Activated CD8-positive, alpha-beta memory T cell treated with anti-CD3 and anti-CD28 coated beads, Interleukin-2, amount 50 U/mL, for 24 hours (primary cell): ENCODE measurements around the gene ATP6V1G1.
"Not testable (repeated sequence)": the region's sequence is repeated elsewhere in the genome, so short reads cannot be mapped to it uniquely, and the experiment has no call there.

Experiments
- DNase-seq: peaks from one replicate; pipeline ENCODE4 v3.0.0-alpha.2; 2020; ENCODE audit errors: extremely low read depth

ATP6V1G1 gene

DNA sequence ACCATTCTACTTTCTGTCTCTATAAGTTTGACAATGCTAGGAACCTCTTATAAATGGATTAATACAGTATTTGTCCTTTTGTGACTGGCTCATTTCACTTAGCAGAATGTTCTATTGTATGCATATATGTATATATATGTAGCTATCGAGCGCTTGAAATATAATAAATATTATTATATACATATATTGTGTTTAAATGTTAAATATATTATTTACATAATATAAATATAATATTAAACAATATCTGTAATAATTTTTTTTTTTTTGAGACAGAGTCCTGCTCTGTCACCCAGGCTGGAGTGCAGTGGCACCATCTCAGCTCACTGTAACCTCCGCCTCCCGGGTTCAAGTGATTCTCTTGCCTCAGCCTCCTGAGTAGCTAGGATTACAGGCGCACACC is 9.4 kb upstream of the ATP6V1G1 start:
- not testable (repeated sequence) for DNase-seq

DNA sequence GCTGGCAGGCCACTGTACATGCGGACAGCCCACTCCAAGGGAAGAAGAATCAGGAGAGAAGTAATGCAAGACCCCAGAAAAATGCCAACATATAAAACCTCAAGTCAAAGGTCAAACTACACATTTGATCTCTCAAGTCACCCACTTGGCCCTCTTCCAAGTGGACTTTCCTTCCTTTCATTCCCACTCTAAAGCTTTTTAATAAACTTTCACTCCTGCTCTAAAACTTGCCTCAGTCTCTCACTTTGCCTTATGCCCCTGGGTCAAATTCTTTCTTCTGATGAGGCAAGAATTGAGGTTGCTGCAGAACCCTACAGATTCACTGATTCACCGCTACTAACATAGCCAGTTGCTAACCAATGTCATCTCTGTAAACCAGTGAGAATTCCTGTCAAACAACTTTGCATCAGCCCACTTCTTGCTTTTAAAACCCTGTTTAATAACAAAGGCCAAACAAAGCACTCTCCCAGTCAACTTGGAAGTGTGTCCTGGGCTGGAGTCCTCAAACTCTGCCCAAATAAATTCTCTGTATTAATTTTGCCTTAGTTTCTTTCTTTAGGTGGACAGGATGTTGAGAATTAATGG is 6.9 kb upstream of the ATP6V1G1 start:
- DNase-seq: no peak

DNA sequence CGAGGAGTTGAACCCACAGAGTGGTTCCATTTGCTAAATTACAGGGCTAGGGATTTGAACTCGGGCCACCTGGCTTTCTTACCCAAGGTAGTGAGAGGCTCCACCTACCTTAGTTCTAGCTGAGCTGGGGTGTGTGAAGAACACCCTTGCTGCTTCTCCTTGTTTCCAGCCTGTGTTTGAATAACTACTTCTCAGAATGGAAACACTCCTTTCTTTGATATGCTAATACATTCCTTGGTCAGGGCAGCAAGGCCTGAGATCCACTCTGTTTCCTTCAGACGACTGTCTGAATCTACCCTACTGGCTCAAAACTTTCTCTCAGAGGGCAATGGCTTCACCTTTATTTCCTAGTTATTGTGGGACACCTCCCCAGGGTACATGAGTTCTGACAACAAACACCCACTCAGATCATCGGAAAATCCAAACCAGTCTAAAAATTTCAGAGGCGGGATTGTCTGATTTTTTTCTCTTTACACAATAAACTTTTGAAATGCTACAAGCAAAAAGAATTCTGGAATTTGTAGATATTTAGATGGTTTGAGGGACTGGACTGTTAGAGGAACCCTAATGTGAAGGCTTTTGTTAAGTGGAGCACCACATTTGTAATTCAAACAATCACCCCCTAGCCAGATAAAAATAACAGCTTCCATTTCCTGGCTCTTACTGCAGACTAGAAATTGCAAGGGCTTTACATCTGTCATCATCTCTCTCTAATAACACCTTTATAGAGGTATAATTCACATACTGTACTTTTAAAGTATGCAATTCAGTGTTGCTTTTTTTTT is 4.0 kb upstream of the ATP6V1G1 start:
- DNase-seq: no peak

DNA sequence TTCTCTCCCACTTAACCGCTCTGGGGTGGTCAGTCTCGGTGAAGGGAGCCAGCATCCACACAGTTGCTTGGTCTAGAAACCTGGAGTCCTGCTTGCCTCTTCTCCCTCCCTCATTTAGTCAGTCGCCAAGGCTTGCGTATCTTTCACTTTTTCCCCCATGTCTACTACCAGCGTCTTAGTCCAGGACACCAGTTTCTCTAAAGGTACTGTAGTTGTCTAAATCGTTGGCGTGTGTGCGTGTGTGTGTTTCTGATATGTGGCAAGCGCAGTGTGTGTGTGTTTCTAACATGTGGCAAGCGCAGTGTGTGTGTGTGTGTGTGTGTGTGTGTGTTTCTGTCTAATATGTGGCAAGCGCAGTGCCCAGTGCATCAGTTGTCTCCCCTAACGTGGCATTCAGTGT is 641 bp downstream of the ATP6V1G1 start:
- DNase-seq: no peak

DNA sequence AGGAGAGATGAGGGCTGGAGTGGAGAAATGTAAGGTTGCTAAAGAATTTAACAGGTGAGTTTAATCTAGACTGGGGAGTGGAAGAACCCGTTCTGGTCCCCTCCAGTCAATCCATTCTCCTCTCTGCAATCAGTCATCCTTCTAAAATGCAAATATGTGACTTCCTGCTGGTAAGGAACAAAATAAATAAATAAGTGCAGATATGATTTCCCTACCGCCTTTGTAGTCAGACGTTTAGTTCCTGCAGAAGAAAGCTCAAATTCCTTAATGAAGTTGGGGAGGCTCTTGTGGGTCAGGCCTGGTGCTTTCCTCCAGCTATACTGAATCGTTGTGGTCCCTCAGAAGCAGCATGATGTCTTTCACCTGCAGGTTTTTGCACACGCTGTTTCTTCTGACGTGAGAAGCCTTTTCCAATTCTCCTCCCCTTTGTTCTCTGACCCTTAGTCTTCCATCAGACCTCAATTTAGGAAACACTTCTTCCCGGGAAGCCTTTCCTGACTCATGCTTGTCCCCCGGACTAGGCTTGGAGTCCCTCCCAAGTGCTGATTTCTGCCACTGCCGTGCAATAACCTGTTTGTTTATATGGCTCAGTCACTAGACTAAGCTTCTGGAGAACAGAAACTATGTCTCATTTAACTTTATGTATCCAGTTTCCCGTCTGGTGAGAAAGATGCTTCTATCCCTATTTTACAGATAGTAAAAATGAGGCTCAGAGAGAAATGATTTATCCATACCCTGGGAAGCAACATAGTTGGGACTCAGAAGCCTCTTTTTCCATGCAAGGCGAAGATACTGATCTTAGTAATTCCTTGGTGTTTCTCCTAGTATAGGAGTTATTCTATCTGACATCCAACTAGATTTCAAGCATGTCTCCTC is 1.3 kb downstream of the ATP6V1G1 start:
- no peak for DNase-seq

DNA sequence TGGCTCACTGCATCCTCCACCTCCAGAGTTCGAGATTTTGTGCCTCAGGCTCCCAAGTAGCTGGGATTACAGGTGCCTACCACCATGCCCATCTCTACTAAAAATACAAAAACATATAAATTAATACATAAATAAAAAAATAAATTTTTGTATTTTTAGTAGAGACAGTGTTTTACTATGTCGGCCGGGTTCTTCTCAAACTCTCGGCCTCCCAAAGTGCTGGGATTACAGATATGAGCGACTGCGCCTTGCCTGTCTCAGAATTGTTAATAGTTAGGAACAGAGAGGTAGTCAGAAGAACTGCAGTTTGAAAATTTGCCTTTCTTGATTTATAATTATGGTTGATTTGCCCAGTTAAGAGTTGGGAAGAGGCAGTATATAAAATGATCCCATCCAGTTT is 2.8 kb downstream of the ATP6V1G1 start:
- DNase-seq: no peak

DNA sequence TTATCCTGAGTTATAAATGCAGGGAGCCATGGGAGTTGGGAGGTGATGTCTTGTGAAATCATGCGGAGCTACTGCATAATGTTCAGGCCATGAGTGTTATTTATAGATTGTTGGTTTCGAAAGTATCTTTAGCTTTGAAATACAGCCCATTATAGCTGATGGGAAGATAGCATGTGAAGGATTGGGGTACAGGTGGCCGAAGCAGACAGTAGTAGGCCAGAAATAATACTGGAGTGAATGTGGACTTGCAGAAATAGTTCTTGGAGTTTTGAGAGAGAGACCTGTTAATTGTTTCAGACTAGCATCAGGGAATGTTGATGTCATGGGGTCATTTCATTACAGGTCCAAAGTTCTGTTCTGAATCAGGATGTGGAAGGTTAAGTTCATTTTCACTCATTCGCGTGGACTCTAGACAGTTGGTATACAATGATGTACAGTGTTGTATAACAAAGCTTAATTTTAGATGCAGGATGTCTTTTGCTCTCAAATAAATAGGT is 3.8 kb downstream of the ATP6V1G1 start:
- DNase-seq: no peak

DNA sequence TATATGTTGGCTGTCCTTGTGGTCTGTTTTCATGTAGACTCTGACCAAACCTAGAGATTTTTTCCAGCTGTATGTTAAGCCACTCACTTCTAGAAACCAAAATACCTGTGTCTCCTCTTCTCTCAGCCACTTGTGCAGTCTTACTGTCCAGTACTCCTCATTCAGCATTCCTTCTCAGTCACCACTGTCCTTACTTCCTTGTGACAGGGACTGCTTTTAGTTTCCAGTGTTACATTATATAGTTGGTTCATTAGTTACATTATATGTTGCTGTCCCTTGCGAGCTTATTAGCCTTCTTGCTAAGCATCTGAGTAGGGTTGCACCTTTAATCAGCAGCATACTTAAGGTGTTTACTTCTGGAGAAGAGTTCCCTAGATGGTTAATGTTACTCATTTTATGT is 4.3 kb downstream of the ATP6V1G1 start:
- no peak for DNase-seq

DNA sequence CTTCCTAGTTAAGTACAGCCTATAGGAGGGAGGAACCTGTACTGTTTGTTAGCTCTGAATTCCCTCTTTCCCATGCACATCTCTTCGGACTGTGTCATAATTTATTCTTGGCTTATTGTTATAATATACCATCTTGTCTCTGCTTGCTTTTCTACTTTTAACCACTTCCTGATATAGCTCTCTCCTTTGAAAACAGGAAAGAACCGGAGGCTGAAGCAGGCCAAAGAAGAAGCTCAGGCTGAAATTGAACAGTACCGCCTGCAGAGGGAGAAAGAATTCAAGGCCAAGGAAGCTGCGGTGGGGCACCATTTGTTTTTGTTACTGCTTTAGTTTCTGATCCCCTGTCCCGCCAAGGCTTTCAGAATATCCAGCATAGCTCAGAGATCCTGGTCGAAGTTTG is 4.8 kb downstream of the ATP6V1G1 start:
- DNase-seq: no peak

DNA sequence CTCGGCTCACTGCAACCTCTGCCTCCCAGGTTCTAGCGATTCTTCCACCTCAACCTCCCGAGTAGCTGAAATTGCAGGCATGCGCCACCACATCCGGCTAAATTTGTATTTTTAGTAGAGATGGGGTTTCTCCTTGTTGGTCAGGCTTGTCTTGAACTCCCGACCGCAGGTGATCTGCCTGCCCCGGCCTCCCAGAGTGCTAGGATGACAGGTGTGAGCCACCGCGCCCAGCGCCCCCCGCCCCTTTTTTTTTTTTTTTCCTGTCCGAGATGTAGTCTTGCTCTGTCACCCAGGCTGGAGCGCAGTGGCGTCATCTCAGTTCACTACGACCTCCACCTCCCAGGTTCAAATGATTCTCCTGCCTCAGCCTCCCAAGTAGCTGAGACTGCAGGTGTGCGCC is 6.6 kb downstream of the ATP6V1G1 start:
- DNase-seq: no peak

DNA sequence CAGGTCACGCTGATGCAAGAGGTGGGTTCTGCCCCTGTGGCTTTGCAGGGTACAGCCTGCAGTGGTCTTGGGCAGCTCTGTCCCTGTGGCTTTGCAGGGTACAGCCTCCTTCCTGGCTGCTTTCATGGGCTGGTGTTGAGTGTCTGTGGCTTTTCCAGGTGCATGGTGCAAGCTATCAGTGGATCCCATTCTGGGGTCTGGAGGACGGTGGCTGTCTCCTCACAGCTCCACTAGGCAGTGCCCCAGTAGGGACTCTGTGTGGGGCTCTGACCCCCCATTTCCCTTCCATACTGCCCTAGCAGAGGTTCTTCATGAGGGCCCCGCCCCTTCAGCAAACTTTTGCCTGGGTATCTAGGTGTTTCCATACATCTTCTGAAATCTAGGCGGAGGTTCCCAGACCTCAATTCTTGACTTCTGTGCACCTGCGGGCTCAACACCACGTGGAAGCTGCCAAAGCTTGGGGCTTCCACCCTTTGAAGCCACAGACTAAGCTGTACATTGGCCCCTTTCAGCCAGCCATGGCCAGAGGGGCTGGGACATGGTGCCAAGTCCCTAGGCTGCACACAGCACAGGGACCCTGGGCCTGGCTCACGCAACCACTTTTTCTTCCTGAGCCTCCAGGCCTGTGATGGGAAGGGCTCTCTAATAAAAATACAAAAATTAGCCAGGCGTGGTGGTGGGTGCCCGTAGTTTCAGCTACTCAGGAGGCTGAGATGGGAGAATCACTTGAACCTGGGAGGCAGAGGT is 13.1 kb downstream of the ATP6V1G1 start:
- not testable (repeated sequence) for DNase-seq

DNA sequence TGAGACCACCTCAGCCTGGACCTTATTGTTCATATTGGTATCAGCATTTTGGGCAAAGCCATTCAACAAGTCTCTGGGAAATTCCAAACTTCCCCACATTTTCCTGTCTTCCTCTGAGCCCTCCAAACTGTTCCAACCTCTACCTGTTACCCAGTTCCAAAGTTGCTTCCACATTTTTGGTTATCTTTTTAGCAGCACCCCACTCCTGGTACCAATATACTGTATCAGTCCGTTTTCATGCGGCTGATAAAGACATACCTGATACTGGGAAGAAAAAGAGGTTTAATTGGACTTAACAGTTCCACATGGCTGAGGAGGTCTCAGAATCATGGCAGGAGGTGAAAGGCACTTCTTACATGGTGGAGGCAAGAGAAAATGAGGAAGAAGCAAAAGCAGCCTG is 14.2 kb downstream of the ATP6V1G1 start:
- DNase-seq: not testable (repeated sequence)

DNA sequence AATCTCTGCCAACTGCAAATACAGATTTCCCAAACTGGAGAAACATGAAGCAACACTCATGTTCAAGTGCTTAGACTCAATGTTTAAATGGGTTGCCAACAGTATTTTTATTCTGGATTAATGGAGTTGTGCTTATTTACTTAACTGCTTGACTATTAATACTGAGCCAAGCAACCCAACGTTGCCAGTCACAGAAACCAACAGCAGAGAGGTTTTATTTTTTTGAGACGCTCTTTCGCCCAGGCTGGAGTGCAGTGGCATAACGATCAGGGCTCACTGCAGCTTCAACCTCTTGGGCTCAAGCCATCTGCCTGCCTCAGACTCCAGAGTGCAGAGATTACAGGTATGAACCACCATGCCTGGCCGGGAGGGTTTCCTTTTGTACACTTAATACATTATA is 15.1 kb downstream of the ATP6V1G1 start:
- DNase-seq: no peak

DNA sequence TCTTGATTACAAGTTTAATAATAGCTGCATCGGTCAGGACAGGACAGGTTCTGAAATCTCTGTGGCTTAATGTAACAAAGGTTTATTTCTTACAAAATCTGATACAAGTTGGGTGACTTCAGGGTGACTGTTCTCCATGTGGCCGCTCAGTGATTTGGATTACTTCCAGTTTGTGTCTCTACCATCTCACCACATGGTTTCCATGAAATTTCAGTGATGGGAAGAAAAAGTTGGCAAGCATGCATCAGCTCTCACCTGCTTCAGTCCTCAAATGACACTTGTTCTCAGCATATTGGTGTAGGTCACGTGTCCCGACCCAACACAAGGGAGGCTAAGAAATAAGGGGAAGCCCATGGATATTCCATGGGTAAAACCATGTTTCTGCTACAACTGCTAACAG is 15.7 kb downstream of the ATP6V1G1 start:
- DNase-seq: no peak

DNA sequence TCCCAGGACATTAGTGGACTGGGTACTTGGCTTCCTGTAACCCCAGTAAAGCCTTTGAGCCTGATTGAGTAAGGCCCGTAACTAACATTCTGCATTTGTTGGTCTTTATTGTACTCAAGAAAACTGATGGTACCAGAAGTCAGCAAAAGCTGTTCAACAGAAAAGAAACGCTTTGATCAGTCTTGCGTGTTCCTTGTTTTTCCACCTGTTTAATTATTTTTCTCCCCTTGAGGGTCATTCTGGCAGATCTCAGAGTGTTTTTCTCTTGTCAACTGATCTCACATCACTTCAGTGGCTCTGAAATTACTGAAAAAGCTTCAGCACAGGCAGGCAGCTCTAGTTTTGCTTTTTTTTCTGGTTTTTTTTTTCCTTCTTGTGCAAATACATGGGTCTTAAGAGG is 17.4 kb downstream of the ATP6V1G1 start:
- no peak for DNase-seq

DNA sequence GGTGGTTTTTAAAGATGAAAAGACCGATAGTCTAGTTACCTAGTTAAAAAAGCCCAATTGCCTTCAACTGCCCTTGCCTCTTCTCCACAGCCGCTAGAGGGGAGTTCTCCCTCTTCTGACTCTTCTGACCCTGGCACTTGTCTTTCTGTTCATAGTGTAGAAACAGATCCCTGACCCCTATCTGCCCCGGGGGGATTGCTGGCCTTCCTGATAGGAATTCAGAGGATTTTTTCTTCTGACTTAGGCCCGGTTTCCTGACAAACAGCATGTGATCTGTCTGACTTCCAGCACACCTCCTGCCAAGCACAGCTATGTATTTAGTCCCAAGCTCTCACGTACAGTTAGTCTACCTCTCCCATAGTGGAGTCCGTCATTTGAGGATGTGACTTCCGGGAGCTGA is 18.5 kb downstream of the ATP6V1G1 start:
- DNase-seq: no peak

DNA sequence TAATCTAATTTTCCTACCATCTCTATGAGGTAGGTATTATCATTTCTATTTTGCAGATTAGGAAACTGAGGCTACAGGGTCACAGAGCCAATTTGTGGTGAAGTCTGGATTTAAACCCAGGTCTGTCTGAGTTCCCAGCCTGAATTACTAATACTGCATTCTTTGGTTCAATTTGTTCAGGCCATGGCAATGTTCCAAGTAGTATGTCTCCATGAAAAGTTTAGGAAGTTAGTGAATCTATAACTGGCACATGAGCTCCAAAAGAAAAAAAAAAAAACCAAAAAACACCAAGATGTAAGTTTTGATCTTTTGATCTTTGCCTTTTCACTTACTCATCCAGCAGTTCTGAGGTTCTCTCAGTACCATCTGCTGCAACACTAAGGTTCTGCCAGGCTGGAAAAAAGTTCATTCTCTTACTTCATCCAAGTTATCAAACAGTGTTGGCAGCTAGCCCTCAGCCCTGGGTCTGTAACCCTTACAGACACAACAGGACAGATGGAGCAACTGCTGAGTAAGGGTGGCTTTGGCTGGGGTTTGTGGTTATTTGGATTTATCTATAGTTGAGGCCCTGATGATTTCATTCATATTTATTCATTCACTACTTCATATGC is 19.1 kb downstream of the ATP6V1G1 start:
- DNase-seq: no peak

DNA sequence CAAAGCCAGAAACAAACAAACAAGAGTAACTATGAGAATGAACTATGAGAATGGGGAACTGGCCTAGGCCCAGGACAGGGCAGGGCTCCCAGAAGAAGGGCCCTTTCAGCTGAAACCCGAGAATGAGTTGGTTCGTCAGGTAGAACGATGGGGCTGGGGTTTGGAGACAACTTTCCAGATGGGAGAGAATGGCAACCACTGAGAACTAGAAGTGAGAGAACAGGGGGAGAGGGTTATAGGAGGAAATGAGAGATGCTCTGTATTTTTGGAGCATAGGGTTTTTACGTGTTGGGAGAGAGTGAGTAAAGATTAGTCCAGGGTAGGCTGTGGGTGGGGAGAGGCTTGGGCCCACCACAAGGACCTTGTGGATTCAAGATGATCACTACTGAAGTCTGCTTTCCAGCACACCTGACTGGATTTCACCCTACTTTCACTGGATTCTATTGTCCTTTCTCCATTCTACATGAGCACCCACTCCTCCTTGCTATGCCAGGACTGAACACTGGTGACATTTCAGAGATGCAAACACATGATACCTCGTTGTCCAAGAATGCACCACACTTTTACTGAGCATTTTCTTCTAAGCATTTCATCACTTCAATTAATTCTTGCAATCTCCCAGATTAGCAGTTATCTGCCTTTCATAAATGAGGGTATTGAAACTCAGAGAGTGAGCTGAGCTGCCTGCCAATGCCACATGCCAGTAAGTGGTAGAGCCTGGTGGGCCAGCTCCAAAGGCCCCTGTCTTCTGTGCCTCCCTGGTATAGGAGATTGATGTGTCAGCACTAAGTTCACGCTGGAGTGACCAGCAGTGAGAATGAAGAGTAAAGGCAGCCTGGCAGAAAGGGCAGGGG is 20.3 kb downstream of the ATP6V1G1 start:
- no peak for DNase-seq

DNA sequence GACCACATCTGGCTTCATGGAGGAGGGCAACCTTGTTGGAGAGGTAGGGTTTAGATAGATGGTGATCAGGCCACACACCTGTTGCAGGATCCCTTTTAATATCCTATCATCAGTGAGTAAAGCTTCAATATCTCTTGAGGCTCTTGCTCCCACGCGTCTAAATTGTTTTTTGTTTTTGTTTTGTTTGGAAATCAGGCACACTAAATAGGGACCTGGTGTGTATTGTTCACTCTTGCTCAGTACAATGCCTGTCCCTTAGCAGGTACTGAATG is 20.9 kb downstream of the ATP6V1G1 start:
- DNase-seq: no peak

DNA sequence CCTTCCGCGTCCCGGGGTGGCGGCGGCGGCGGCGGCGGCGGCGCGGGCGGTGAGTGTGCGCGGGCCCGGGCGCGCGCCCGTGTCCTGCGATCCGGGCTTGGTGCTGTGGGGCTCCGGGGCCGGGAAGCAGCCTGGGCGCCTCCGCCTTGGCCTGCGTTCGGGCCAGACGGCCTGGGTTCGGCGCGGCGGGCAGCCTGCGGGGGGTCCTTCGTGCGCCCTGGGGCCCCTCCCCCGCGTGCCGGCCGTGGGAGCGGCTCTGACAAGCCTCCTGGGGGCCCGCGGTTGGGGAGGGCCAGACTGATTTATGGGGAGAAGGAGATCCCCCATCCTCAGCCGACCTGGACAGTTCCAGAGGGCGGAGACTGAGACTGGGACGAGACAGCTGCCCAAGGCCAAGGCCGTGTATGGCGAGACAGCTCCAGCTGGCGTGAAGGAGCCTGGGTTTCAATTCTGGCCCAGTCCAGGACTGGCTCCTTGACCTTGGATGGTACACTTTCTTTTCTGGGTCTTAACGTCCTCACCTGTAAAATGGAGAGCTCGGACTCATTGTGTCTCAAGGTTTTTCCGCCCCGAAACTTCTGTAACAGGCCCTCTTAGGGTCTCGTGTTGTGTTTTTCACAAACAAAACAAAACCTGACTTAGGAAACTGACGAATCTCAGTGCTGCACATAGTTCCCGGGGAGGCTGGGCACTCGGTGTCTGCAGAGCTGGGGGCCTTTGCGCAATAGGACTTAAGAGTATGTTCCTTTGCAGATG is 24.1 kb downstream of the ATP6V1G1 start:
- DNase-seq: no peak
